Ecto neural progenitor cell (in vitro differentiated cells): ENCODE results near the gene TSEN2.
"Not testable (repeated sequence)": the region's sequence is repeated elsewhere in the genome, so short reads cannot be mapped to it uniquely, and the experiment has no call there.

Experiments used
- DNase-seq: peaks from one replicate; pipeline ENCODE4 v3.0.0-alpha.2; 2018; ENCODE audit warnings: low spot score

Gene TSEN2

DNA sequence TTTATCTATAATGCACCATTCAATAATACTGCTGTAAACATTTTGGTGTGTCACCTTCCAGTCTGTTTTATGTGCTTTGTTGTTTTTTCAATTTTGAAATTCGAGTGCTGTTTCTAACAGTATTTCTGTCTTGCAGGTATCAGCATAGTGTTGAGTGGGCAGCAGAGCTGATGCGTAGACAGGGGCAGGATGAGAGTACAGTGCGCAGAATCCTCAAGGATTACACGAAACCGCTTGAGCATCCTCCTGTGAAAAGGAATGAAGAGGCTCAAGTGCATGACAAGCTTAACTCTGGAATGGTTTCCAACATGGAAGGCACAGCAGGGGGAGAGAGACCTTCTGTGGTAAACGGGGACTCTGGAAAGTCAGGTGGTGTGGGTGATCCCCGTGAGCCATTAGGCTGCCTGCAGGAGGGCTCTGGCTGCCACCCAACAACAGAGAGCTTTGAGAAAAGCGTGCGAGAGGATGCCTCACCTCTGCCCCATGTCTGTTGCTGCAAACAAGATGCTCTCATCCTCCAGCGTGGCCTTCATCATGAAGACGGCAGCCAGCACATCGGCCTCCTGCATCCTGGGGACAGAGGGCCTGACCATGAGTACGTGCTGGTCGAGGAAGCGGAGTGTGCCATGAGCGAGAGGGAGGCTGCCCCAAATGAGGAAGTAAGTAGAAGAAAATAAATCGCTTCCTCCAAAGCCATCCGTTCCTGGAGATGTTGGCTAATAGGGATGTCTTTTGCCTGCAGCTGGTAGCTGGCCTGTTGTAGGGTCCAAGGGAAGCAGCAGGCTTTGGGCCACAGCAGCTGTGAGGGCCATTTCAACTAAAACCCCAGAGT is 19.1 kb downstream of the TSEN2 start:
- DNase-seq: no peak

DNA sequence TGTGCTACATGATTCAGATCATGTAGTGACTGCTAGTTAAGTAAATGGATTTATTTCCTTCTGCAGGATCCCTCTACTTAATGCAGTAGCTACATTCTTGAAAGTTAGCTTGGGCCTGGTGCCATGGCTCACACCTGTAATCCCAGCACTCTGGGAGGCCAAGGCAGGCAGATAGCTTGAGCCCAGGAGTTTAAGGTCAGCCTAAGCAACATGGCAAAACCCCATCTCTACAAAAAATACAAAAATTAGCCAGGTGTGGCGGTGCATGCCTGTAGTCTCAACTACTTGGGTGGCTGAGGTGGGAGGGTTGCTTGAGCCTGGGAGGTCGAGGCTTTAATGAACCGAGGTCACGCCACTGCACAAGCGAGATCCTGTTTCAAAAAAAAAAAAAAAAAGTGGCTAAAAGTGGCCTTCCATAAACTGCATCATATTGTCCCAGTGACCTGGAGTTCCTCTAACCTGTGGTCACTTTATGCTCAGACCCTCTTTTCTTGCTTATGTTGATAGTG is 22.0 kb downstream of the TSEN2 start:
- no peak for DNase-seq

DNA sequence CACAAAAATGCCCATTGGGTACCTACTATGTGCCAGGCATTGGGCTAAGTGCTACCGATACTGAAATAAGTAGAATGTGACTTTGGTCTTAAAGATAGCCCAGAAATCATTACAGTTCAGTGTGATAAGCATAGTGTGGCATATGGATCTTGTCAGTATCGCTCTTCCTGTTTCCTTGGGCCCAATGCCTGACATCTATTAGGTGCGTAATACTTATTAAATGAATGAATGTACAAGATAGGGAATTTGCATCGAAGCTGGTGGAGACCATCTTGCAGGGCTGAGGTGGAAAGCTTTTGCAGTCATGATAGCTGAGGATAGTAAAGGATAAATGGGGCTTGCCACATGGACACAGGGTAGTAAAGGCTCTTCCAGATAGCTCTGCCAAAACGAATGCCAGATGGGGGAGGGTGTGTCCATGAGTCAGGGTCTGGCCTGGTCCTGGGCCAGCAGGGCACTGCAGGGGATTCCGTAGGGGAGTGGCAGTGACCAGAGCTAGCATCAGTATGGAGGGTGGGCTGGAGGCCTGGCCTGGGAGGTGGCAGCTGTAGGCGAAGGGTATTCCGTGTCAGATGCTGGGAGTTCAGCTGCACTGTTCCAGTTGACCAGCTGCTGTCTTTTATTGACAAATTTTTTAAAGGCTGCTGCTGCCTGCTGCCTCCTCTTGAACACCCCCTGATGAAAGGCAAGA is 23.5 kb downstream of the TSEN2 start:
- DNase-seq: no peak

DNA sequence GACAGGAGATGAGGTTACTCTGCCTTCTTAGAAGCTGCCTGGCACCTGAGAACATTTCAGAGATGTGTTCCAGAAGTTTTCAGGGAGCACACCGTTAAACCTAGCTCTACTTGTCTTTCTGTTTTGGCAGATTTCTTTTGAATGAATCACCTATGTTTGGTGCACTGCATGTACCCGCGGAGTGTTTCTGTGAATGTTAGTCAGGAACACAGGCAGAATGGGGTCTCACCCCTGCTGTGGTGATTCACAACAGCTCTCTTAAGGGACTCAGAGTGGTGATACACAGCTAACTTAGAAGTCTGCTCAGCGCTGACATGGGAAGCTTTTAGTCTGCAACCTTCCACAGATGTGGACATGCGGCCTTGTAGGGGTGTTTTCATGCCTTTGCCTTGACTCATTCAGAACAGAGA is 24.0 kb downstream of the TSEN2 start:
- no peak for DNase-seq

DNA sequence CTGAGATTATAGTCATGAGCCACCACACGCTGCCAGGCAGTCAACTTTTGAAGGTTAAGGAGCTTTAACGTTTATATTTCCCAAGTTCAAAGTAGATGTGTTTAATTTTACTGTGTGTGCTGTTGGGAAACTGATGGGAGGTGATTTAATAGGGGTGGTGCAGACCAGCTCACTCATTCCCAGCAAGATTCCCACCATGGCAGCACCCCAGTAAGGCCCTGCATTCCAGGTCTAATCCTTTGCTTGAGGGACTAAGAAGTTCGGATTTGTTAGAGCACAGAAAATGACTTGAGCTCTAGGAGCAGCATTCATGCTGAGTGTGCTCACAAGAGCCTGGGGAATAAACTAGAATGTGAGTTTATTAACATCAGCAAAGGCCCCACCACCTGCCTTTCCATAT is 25.2 kb downstream of the TSEN2 start:
- DNase-seq: no peak

DNA sequence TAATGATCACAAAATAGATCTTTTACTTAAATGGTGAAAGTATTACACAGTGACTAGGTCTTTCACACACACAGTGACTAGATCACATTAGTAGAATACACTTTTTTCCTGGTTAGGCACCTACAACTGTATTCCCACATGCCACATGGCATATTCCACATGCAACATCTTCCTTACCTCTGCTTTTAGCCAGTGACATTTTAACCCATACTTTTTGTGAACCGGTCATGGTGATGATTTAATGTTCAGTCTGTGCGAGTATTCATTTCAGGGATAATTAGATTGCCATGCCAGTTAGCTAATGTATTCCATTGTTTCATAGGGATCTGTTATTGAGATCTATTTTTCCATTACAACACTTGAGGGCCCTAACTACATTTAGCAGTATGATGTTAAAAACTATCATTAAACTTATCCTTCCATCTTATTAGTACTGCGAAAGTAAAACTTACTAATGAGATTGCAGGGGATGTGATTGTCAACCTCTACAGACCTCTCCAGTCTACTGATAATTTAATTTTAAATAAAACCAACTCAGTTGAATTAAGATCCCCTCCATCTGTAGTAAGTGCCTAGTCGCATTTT is 28.3 kb downstream of the TSEN2 start:
- no peak for DNase-seq

DNA sequence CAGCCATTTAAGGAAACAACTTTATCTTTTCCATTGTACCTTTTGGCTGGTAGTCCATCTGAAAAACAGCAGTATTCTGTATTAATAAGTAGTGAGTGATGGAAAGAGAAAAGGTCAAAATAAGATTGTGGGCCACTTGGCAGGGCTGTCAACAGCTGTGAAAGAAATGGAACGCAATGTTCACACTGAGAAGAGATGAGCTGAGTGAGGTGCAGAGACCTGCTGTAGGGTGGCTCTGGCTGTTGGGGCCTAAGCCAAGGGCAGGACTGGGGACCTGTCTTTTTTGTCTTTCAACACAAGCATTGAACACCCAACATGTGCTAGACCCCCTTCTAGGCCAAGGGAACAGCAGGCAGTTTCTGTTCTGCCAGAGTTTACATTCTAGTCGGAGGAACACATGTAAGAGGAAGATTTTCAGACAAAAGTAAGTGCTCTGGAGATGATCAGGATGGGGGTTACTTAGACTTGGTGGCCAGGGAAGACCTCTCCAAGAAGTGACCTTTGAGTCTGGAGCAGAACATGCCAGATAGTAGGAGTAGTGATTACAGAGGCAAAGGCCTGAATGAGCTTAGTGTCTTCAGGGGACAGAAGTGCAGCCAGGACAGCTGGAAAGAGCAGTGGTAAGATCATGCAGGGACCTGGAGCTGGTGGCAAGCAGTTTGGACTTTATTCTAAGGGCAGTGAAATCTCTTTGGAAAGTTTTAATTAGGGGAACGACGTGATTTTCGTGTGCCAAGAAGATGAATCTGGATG is 29.6 kb downstream of the TSEN2 start:
- no peak for DNase-seq

DNA sequence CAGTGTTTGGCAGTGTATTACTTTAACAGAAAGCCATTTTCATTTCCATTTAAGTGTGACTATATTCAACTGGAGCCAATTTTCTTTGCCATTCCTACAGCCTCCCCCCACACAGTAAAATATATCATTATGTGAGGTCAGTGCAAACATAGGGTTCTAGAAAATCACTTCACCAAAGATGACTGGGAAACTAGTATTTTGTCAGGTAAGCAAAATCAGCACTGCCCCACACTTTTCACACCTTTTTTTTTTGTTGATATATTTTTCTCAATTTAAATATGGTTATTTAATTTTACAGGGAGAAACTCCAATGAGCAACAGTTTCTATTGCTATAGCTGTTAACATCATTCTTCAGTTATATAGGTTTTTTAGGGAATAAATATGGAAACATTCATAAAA is 31.4 kb downstream of the TSEN2 start:
- DNase-seq: no peak

DNA sequence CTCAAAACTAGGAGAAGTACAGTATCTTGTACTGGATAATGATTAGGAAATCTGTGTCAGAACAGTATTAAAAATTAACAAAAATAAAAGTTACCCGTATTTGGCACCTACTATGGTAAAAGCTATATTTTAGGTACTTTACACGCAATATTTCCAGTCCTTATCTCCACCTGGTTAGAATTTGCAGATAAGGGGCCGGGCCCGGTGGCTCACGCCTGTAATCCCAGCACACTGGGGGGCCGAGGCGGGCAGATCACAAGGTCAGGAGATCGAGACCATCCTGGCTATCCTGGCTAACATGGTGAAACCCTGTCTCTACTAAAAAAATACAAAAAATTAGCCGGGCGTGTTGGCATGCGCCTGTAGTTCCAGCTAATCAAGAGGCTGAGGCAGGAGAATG is 32.6 kb downstream of the TSEN2 start:
- DNase-seq: no peak

DNA sequence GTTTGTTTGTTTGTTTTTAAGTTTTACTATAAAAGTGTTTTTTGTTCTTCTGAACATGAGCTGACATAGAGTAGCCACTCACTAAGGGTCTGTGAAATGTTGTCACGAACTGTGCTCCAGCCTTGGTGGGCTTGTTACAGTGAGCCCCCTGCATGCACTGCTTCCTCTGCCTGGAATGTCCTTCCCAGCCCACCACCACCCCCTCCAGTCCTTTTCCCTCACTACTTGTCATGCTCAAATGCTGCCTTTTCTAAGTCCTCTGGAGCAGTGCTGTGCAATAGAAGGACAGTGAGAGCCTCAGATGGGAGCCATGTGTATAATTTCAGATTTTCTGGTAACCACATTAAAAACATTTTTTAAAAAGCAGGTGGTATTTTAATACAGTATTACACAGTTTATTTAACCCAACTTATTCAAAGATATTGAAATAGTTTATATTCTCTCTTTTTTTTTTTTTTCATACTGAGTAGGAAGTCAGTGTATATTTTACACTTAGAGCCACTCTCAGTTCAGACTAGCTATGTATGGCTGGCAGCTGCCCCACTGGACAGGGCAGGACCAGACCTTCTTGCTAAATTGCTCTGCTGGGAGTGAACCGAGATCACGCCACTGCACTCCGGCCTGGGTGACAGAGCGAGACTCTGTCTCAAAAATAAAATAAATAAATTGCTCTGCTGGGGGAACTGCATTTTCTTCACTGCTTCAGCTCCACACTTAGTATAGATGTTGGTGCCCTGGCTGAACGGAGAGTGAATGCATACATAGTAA is 34.2 kb downstream of the TSEN2 start:
- DNase-seq: no peak

DNA sequence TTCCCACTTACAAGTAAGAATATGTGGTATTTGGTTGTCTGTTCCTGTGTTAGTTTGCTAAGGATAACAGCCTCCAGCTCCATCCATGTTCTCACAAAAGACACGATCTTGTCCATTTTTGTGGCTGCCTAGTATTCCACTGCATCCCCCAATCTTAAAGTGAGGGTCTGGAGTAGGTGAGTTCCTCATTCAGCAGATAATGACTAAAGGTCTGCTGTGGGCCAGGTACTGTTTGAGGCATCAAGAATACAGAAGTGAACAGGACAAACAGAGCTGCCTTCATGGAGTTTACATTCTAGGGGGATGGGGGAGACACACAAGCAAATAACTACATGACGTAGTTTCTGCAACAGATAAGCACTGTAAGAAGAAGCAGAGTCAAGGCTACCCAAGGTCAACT is 36.7 kb downstream of the TSEN2 start:
- no peak for DNase-seq

DNA sequence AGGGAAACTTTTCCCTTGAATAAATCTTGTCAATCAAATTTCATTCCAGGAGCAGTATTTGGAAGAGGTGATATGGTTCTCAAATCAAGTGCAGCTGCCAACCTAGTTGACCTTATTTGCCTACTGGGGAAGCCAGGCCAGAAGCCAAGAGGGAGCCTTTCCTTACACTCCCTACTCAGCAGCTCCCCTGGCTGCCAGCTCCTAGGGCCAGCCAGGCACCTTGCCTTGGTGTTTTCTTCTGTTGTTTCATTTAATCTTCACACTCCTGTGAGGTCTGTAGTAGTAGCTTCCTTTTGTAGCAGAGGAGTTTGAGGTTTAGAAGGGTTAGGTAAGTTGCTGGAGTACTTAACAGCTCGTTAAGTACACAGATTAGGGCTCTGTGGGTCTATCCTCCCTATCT is 38.4 kb downstream of the TSEN2 start:
- no peak for DNase-seq

DNA sequence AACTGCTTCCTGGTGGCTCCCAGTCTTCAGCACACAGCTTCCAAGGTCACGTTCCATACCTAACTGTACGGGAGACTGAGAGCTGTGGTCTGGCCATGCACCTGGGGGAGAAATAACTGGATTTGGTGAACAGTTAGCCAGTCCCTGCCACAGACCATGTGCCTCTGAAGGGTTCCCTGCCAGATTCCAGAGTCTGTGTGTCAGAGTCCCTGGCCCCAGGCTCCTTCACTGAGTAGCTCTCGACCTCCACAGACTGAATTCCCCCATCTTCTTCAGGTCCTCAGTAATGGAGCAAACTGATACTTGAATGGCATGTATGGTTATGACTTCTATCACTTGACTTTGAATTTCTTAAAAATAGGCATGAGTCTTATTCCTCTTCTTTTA is 43.5 kb downstream of the TSEN2 start:
- DNase-seq: no peak

DNA sequence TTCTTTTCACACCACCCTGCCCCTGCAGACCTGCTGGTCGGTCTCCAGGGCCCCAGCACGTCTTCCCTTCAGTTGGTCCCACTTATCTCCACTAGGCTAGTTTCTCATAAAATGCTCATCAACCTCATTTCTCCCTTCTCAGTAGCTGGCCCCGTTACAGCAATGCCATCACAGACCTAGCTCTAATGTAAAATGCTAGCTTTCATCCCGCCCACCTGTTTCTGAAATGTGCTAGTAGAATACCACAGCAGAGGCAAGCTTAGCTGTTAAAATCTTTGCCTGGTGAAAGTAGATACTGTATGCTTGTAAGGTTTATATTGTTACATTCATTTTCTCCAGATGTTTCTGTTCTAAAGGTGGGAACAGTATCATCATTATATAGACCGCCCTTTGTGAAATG is 47.9 kb downstream of the TSEN2 start:
- DNase-seq: no peak

DNA sequence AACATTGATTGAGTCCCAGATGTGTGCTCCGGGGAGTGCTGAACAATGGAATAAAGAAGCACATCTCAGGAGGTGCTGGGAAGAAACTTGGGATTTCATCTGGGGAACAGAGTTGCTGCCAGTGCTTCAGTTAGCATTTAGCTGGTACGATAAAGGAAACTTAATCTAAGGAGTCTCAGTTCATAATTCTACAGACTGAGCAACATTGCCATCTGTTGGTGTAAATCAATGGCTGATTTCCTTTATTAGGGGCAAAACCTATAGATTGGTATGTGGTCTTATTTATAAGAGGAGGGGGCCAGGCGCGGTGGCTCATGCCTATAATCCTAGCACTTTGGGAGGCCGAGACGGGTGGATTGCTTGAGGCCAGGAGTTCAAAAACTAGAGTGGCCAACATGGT is 52.1 kb downstream of the TSEN2 start:
- DNase-seq: no peak

DNA sequence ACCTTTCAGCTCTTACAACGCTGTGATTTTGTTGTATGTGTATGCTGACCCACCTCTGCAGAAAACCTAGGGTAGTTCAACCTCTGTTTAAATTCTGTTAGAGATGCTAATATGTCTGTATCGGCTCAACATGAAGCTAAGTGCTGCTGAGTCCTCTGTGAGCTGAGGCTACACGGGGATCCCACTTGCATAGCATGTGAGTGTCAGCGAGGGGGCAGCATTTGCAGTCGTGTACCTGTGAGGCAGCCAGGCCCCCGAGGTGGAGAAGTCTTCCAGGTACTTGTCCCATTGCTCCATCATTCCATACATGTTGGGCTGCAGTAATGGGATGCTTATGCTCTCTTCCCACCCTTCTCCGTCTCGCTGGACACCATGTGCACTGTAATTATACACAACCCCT is 57.3 kb downstream of the TSEN2 start:
- no peak for DNase-seq

DNA sequence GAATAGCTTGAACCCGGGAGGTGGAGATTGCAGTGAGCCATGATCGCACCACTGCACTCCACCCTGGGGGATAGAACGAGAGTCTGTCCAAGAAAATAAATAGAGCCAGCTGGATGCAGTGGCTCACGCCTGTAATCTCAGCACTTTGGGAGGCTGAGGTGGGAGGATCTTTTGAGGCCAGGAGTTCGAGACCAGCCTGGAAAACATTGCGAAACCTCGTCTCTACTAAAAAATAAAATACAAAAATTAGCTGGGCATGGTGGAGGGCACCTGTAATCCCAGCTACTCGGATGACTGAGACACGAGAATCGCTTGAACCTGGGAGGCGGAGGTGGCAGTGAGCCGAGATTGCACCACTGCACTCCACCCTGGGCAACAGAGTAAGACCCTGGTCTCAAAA is 59.2 kb downstream of the TSEN2 start:
- DNase-seq: not testable (repeated sequence)

DNA sequence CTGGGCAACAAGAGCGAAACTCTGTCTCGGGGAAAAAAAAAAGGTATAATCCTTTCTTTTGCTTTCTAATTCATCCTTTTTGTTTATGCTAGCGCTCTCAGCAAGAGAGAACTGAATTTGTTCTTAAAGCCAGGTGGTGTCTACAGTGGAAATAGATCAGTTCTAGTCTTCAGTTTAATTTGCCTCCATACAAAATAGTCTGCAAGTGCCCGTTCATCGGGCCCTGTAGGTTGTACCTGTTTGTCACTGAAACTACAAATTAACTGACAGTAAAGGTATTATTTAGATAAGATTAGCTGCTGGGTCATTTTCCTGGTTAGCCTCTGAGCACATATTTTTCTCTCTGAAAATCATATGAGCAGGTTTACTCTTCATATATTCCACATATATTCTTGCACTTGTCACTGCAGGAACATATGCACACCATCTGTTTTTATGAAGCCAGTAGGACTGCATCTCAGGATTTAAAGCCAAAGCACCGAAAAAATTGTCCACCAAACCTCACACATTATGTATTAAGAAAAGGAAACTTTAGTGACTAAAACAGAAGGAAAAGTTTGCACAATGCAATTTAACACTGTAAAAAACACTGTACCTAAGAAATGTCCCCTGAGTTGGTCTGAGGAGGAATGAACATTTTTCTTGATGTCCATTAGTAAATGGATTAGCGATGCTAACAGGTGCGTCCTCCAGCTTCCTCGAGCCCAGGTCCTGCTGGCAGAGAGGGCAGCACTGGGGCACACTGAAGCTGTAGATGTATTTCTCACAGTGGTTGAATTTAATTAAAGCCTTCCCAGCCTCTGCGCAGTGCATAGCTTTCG is 60.6 kb downstream of the TSEN2 start:
- DNase-seq: no peak

DNA sequence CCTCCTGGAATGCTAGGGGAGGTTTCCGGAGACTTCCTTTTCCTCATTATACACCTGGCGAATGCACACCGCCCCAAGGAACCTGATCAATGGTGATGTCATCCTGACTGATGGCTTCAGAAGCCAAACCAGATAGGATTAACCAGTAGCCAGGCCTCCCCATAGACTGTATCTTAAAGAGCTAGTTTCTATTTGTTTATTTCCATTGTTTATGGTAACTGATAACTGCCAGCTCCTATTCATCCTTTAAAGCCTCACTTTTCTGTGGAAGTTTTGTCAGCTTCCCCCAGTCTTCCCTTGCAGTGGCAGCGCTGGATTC is 61.2 kb downstream of the TSEN2 start, which contains the start of gene MKRN2OS:
TSS of gene MKRN2OS (minus strand) at position 27 of the 319 bp plus-strand sequence. CDS start 35 bp downstream, outside the sequence.
- no peak for DNase-seq

DNA sequence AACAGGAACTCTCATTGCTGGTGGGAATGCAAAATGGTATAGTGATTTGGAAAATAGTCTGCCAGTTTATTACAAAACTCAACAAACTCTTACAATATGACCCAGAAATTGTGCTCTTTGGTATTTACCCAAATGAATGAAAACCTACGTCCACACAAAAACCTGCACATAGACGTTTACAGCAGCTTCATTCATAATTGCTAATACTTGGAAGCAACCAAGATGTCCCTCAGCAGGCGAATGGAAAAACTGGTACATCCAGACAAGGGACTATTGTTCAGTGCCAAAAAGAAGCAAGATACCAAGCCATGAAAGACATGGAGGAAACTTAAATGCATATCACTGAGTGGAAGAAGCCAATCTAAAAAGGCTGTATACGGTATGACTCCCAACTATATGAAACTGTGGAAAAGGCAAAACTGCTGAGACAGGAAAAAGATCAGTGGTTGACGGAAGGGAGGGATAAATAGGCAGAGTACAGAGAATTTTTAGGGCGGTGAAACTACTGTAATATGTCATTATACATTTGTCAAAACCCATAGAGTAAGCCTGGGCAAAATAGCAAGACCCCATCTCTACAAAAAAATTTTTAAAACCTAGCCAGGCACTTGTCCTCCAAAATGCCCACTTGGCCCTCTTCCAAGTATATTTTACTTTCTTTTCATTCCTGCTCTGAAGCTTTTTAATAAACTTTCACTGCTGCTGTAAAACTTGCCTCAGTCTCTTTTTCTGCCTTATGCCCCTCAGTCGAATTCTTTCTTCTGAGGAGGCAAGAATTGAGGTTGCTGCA is 65.9 kb downstream of the TSEN2 start:
- no peak for DNase-seq
